Adipose tissue (tissue), 3 donors: ENCODE results near the gene CCDC179. TPM values are rescaled to one million over a fixed set of nuclear protein-coding genes. Genes with fewer than 3 reads are reported as not detected.

Source experiments
- H3K27ac ChIP-seq: one replicate; pipeline ENCODE4 v1.5.1; 2013; ENCODE audit warnings: low read depth, low read length
- WGBS, 3 donors: extraction: QIAGEN DNeasy Blood & Tissue Kit; methylation state at CpG; one replicate each; pipeline ENCODE4 v1.1.7; 2013; 5-methylcytosine and 5-hydroxymethylcytosine counted together
- polyA plus RNA-seq, 3 donors: library from polyadenylated mRNA; stranded (reverse); fragments of 200-250 nt; gene quantifications; one replicate each; pipeline ENCODE4 v1.2.3, GENCODE V29; 2013
- donor health status: healthy with polysubstance abuse.
- donor health status: Bipolar disorder and iron deficiency.
- donor health status: healthy.

Gene CCDC179
- polyA plus RNA-seq, 3 donors, result not detected

GRCh38 chr11:22822203-22822602 lies 38.1 kb downstream of the CCDC179 start:
- WGBS, 3 donors, result 91 to 96% (median 91%) methylated on average over 2 of the region's 2 CpGs
- H3K27ac ChIP-seq, result no peak overlapping the region

GRCh38 chr11:22809893-22810292 lies 50.4 kb downstream of the CCDC179 start:
- 80 to 95% (median 87%) methylated on average over 3 of the region's 3 CpGs for WGBS, 3 donors
- no peak overlapping the region for H3K27ac ChIP-seq

GRCh38 chr11:22808571-22809197 lies 51.6 kb downstream of the CCDC179 start:
- WGBS, 3 donors, result 78 to 91% (median 80%) methylated on average over 3 of the region's 3 CpGs
- H3K27ac ChIP-seq, result no peak overlapping the region

- no peak overlapping the region for H3K27ac ChIP-seq
- WGBS, 3 donors, result 71 to 88% (median 79%) methylated on average over 2 of the region's 2 CpGs
Observed at GRCh38 chr11:22807855-22808570, 52.3 kb downstream of the CCDC179 start.

GRCh38 chr11:22807391-22807790 lies 52.9 kb downstream of the CCDC179 start:
- 70 to 85% (median 74%) methylated on average over 2 of the region's 2 CpGs for WGBS, 3 donors
- H3K27ac ChIP-seq, result no peak overlapping the region

- H3K27ac ChIP-seq, result no peak overlapping the region
- 83 to 96% (median 87%) methylated on average over 4 of the region's 4 CpGs for WGBS, 3 donors
Observed at GRCh38 chr11:22802861-22803260, 57.4 kb downstream of the CCDC179 start.

GRCh38 chr11:22800482-22800881 lies 59.8 kb downstream of the CCDC179 start:
- 89 to 90% (median 89%) methylated on average over 5 of the region's 5 CpGs for WGBS, 3 donors
- H3K27ac ChIP-seq, result no peak overlapping the region

- 61 to 87% (median 64%) methylated on average over 1 of the region's 1 CpG for WGBS, 3 donors
- H3K27ac ChIP-seq, result no peak overlapping the region
Observed at GRCh38 chr11:22798901-22799300, 61.4 kb downstream of the CCDC179 start.

- H3K27ac ChIP-seq, result no peak overlapping the region
- 88 to 90% (median 90%) methylated on average over 3 of the region's 3 CpGs for WGBS, 3 donors
Observed at GRCh38 chr11:22797047-22797446, 63.2 kb downstream of the CCDC179 start.

Other genes with a start within 250 kb of the CCDC179 start
- gene FANCF, start 234.7 kb downstream of the CCDC179 start, polyA plus RNA-seq, result 1 to 10 TPM; 1.3 to 8.6 (median 2.5) TPM
- 1 to 10 TPM in 1 of 3 donors, under 1 TPM in 2; 0.52 to 4.7 (median 0.56) TPM for gene GAS2, start 193.9 kb downstream of the CCDC179 start, polyA plus RNA-seq
- 1 to 10 TPM; 4.3 to 7.1 (median 5.2) TPM for gene SVIP, start 30.7 kb downstream of the CCDC179 start, polyA plus RNA-seq